ENCODE results near the gene WDR26.
"Not testable (repeated sequence)": the region's sequence is repeated elsewhere in the genome, so short reads cannot be mapped to it uniquely, and the experiment has no call there.

Gene WDR26

GRCh38 chr1:224427346-224427745 lies 7.3 kb downstream of the WDR26 start:
- H3K27ac ChIP-seq = no peak overlapping the region
- TF ChIP-seq CTCF (conservative IDR thresholded peaks at IDR 0.05) (no peak), ZFX (IDR thresholded peaks at IDR 0.05) (no peak)

DNA sequence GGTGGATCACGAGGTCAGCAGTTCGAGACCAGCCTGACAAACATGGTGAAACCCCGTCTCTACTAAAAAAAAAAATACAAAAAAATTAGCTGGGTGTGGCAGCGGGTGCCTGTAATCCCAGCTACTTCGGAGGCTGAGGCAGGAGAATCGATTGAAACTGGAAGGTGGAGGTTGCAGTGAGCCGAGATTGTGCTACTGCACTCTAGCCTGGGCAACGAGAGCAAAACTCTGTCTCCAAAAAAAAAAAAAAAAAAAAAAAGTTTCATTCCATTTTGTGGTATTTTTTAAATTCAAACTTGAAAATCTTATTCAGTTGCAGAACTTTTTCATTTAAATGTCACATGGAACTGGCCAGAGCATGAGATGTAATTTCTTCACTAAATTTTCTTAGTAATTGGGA lies 7.7 kb downstream of the WDR26 start:
- H3K27ac ChIP-seq = not testable (repeated sequence)

DNA sequence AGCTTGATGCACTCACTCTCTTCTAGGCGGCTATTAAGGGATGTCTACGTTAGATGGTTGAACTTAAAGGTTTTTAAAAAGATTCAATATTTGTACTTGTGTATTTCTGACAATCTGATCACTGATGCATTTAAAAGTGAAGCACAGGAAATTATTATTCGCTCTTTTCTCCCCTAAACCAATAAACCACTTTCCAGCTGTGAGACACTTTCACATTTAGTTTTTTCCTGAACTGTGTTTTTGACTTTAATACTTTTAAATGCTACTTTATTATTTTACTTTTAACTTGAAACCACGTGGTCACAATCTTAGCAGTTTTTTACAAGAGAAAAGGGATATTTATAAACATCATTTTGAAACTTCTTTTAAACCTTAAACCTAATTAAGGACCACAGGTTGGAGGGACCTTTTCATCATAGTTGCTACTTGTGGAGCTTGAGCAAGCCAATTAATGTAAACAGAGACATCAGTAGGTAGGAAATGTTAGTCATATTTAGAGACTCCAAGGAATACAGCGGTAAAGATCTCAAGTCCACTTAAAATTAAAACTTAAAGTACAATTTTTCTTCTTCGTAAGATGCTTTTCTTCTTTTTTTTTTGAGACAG lies 9.2 kb downstream of the WDR26 start:
- TF ChIP-seq ZFX (IDR thresholded peaks at IDR 0.05) = no peak
- no peak for TF ChIP-seq CTCF (conservative IDR thresholded peaks at IDR 0.05)
- H3K27ac ChIP-seq = no peak overlapping the region

- TF ChIP-seq CTCF (conservative IDR thresholded peaks at IDR 0.05) (no peak), ZFX (IDR thresholded peaks at IDR 0.05) (no peak)
- H3K27ac ChIP-seq = no peak overlapping the region
These were observed 14.5 kb downstream of the WDR26 start for GRCh38 chr1:224420106-224420505.

GRCh38 chr1:224411766-224412165 lies 22.8 kb downstream of the WDR26 start:
- no peak for TF ChIP-seq CTCF (conservative IDR thresholded peaks at IDR 0.05)
- no peak for TF ChIP-seq ZFX (IDR thresholded peaks at IDR 0.05)
- no peak overlapping the region for H3K27ac ChIP-seq

GRCh38 chr1:224408294-224408590 lies 26.4 kb downstream of the WDR26 start:
- TF ChIP-seq ZFX (IDR thresholded peaks at IDR 0.05) = no peak
- no peak for TF ChIP-seq CTCF (conservative IDR thresholded peaks at IDR 0.05)
- H3K27ac ChIP-seq = no peak overlapping the region

DNA sequence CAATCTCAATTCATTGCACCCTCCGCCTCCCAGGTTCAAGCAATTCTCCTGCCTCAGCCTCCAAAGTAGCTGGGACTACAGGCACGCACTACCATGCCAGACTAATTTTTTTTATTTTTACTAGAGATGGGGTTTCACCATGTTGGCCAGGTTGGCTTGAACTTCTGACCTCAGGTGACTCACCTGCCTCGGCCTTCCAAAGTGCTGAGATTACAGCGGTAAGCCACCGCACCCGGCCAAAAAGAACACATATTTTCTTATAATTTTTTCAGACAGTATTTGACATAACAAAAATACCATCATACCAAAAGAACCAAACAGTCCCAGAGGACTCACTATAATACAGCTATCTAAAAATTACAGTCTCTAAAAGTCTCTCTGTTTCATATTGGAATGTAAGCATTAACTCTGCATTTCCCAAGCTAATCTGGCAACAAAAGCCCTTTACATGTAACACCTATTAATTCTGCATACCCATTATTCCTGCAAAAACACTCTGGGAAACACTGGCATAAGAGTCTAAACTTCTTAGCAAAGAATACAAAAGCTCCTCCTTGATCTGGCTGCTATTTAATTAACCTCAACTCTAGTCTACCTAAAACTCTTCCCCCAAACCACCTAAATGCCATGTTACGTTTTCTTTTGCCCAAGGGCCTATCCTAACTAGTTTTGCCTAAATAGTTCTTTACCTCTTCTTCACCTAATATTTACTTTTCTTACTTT lies 26.9 kb downstream of the WDR26 start:
- no peak overlapping the region for H3K27ac ChIP-seq
- TF ChIP-seq CTCF (conservative IDR thresholded peaks at IDR 0.05) (no peak), ZFX (IDR thresholded peaks at IDR 0.05) (no peak)

- H3K27ac ChIP-seq = no peak overlapping the region
- TF ChIP-seq ZFX (IDR thresholded peaks at IDR 0.05) = no peak
- no peak for TF ChIP-seq CTCF (conservative IDR thresholded peaks at IDR 0.05)
These were observed 28.4 kb downstream of the WDR26 start for GRCh38 chr1:224406216-224406615.
